RWPE1 (cell line): Measurements from ENCODE around the gene NEBL.

Source experiments
- CTCF ChIA-PET: fragments of 350-600 bp; sonication (Branson Sonifier 250); formaldehyde crosslinking; extraction: SDS; loops from one replicate; lab custom pipeline; 2021; lab: Yijun Ruan, JAX
- POLR2A ChIA-PET: fragments of 400-600 bp; formaldehyde crosslinking; extraction: SDS; loops from one replicate; lab custom pipeline; 2020; ENCODE audit warnings: antibody characterized with exemption; ENCODE audit not compliant: low non-redundant PET; lab: Yijun Ruan, JAX
- DNase-seq: peaks from one replicate; pipeline ENCODE4 v3.0.0; 2012; ENCODE audit warnings: low spot score
- H3K27ac ChIP-seq: fragments of 450-650 bp; 2 replicates; pipeline ENCODE4 v1.5.1; 2017
- CTCF ChIP-seq: fragments of 450-650 bp; conservative IDR thresholded peaks from 2 replicates; pipeline ENCODE4 v1.5.1; 2017; ENCODE audit warnings: low read depth, mild to moderate bottlenecking

Gene NEBL

GRCh38 chr10:20806487-20806886 lies 90.6 kb downstream of the NEBL start:
- ChIA-PET CTCF (no interaction called here), POLR2A (no interaction called here)
- no peak for TF ChIP-seq CTCF
- no peak overlapping the region for H3K27ac ChIP-seq
- DNase-seq, result no peak

GRCh38 chr10:20797290-20797689 lies 99.8 kb downstream of the NEBL start:
- no peak overlapping the region for H3K27ac ChIP-seq
- TF ChIP-seq CTCF, result no peak
- CTCF ChIA-PET, result no interaction called here
- POLR2A ChIA-PET, result no interaction called here
- no peak for DNase-seq

GRCh38 chr10:20795391-20795790 lies 101.7 kb downstream of the NEBL start:
- CTCF ChIA-PET, result no interaction called here
- no peak for TF ChIP-seq CTCF
- POLR2A ChIA-PET, result no interaction called here
- no peak overlapping the region for H3K27ac ChIP-seq
- no peak for DNase-seq

- no peak overlapping the region for H3K27ac ChIP-seq
- ChIA-PET POLR2A (no interaction called here), CTCF (interaction anchor here (0.8 kb wide), 1 partner anchor 41 kb away, joined by 3 read pairs; no protein-coding TSS in a partner anchor)
- no peak for DNase-seq
- no peak for TF ChIP-seq CTCF
Observed at GRCh38 chr10:20785174-20785573, 111.9 kb downstream of the NEBL start.

- no peak for TF ChIP-seq CTCF
- ChIA-PET POLR2A (no interaction called here), CTCF (no interaction called here)
- no peak for DNase-seq
- no peak overlapping the region for H3K27ac ChIP-seq
Observed at GRCh38 chr10:20778008-20778757, 118.9 kb downstream of the NEBL start.

GRCh38 chr10:20776384-20777118 lies 120.6 kb downstream of the NEBL start:
- POLR2A ChIA-PET, result no interaction called here
- CTCF ChIA-PET, result no interaction called here

More at GRCh38 chr10:20776384-20777118, 120.6 kb downstream of the NEBL start:
- no peak overlapping the region for H3K27ac ChIP-seq
- no peak for TF ChIP-seq CTCF
- no peak for DNase-seq
